ENCODE measurements around the gene BTBD1.

DNA sequence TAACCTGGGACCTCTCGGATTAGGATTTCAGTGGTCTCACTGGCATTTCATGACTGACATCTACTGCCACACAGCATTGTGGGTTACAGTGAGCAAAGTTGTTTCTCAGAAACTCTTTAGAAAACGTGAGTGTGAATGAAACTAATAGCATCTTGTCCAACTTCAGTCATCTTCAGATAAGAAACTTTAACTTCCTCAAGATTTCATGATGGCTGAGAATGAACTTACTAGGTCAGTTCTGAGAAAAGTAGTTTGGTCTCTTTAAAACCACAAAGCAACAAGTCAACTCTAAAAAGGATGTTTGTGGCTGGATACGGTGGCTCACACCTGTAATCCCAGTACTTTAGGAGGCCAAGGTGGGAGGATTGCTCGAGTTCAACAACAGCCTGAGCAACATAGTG, 100.4 kb downstream of the BTBD1 start:
- no peak for TF ChIP-seq EZH2phosphoT487 (IDR thresholded peaks at IDR 0.05; ENCODE audit: insufficient read depth, low read depth)
- TF ChIP-seq EZH2 (IDR thresholded peaks at IDR 0.05; ENCODE audit: insufficient read depth, poor library complexity, severe bottlenecking), result no peak
